ENCODE data around the gene TMPRSS6. TPM values are rescaled to one million over a fixed set of nuclear protein-coding genes. Genes with fewer than 3 reads are reported as not detected.

The TMPRSS6 gene
- total and polyA plus RNA-seq, 4 donors = 0.09 to 1.0 (median 0.69) TPM

GRCh38 chr22:37051391-37052385, 57.8 kb downstream of the TMPRSS6 start, which contains the start of gene KCTD17:
TSS of gene KCTD17 (plus strand) at chr22:37051742. CDS start at chr22:37051761, 19 bp downstream.
- Histone ChIP-seq H3K4me1 (ENCODE audit: control insufficient read depth in 5 of 5, insufficient read depth in 5 of 5, low read length in 5 of 5) (peaks cover 0 to 8% (median 0%) of the 10 kb centered on the region in 5 donors), H3K9me3 (ENCODE audit: control insufficient read depth in 4 of 4, insufficient read depth in 3 of 4, low read length in 3 of 4) (no peaks in the 10 kb centered on the region), H3K9ac (ENCODE audit: insufficient read depth in 1 of 2, low read length in 2 of 2) (peak within 1 kb of the TSS in 1 of 2 donors; percentile 28), H3K27me3 (ENCODE audit: control insufficient read depth in 3 of 3, insufficient read depth in 3 of 3, low read length in 2 of 3) (no peaks in the 10 kb centered on the region), H3K27ac (ENCODE audit: low read depth in 1 of 2, low read length in 1 of 2) (no peak within 1 kb of the TSS), H3K36me3 (ENCODE audit: control insufficient read depth in 4 of 4, insufficient read depth in 4 of 4, low read length in 4 of 4) (peaks cover 0 to 6% (median 2%) of the 10 kb centered on the region in 4 donors), H3K4me3 (peak within 1 kb of the TSS; percentile 70)
- WGBS, 2 donors = 4 to 6% methylated on average over 67 to 89 of the region's 89 CpGs
- TF ChIP-seq CTCF (IDR thresholded peaks at IDR 0.05; ENCODE audit: control extremely low read depth, extremely low read depth) = no peak
- DNase-seq (peak; percentile 76 to 80 (median 77)), ATAC-seq (ENCODE audit: insufficient read depth, low FRiP score) (peak; percentile 80)

GRCh38 chr22:37050913-37051312, 58.6 kb downstream of the TMPRSS6 start:
- peaks cover 0 to 8% (median 0%) of the 10 kb centered on the region in 5 donors for H3K4me1 ChIP-seq (ENCODE audit: control insufficient read depth in 5 of 5, insufficient read depth in 5 of 5, low read length in 5 of 5)
- H3K27me3 ChIP-seq (ENCODE audit: control insufficient read depth in 3 of 3, insufficient read depth in 3 of 3, low read length in 2 of 3) = no peaks in the 10 kb centered on the region
- no peak for ATAC-seq (ENCODE audit: insufficient read depth, low FRiP score)
- no peak for TF ChIP-seq CTCF (IDR thresholded peaks at IDR 0.05; ENCODE audit: control extremely low read depth, extremely low read depth)
- H3K36me3 ChIP-seq (ENCODE audit: control insufficient read depth in 4 of 4, insufficient read depth in 4 of 4, low read length in 4 of 4) = no peaks in the 10 kb centered on the region
- no peaks in the 10 kb centered on the region for H3K9me3 ChIP-seq (ENCODE audit: control insufficient read depth in 4 of 4, insufficient read depth in 3 of 4, low read length in 3 of 4)
- no peak overlapping the region for H3K4me3 ChIP-seq
- no peak overlapping the region for H3K27ac ChIP-seq (ENCODE audit: low read depth in 1 of 2, low read length in 1 of 2)
- 77 to 81% methylated on average over 6 of the region's 6 CpGs for WGBS, 2 donors
- H3K9ac ChIP-seq (ENCODE audit: insufficient read depth in 1 of 2, low read length in 2 of 2) = no peak overlapping the region
- DNase-seq = no peak

- Histone ChIP-seq H3K27me3 (ENCODE audit: control insufficient read depth in 3 of 3, insufficient read depth in 3 of 3, low read length in 2 of 3) (no peaks in the 10 kb centered on the region), H3K9ac (ENCODE audit: insufficient read depth in 1 of 2, low read length in 2 of 2) (no peak overlapping the region), H3K27ac (ENCODE audit: low read depth in 1 of 2, low read length in 1 of 2) (no peak overlapping the region), H3K9me3 (ENCODE audit: control insufficient read depth in 4 of 4, insufficient read depth in 3 of 4, low read length in 3 of 4) (no peaks in the 10 kb centered on the region), H3K36me3 (ENCODE audit: control insufficient read depth in 4 of 4, insufficient read depth in 4 of 4, low read length in 4 of 4) (no peaks in the 10 kb centered on the region), H3K4me3 (no peak overlapping the region), H3K4me1 (ENCODE audit: control insufficient read depth in 5 of 5, insufficient read depth in 5 of 5, low read length in 5 of 5) (peaks cover 0 to 8% (median 0%) of the 10 kb centered on the region in 5 donors)
- no peak for TF ChIP-seq CTCF (IDR thresholded peaks at IDR 0.05; ENCODE audit: control extremely low read depth, extremely low read depth)
- DNase-seq (no peak), ATAC-seq (ENCODE audit: insufficient read depth, low FRiP score) (no peak)
- WGBS, 2 donors = 79 to 81% methylated on average over 2 of the region's 2 CpGs
Measured at GRCh38 chr22:37049224-37049623, 60.3 kb downstream of the TMPRSS6 start.
